ENCODE results near the gene PTTG1. TPM values are rescaled to one million over a fixed set of nuclear protein-coding genes. Genes with fewer than 3 reads are reported as not detected.

The PTTG1 gene
- total and polyA plus RNA-seq, 2 of the 8 experiments (the other 6 are each of a cell fraction or from before 2014, with no cell fraction given) = 240 to 478 TPM

- no peaks in the 10 kb centered on the region for H3K79me2 ChIP-seq (ENCODE audit: control insufficient read depth in 1 of 2, insufficient read depth in 2 of 2, low read length in 2 of 2)
- H2BK20ac ChIP-seq (ENCODE audit: low read length) = no peak overlapping the region
- H3K14ac ChIP-seq (ENCODE audit: insufficient read length) = no peak overlapping the region
- no peak for FAIRE-seq
- H3K27ac ChIP-seq (ENCODE audit: low read depth, low read length) = no peak overlapping the region
- H3K27me3 ChIP-seq (replicated peaks in 1 of 4; ENCODE audit: control insufficient read depth in 3 of 4, extremely low read depth in 1 of 4, insufficient read depth in 3 of 4, low read length in 3 of 4) = no peaks in the 10 kb centered on the region
- H2BK5ac ChIP-seq (ENCODE audit: low read depth, low read length) = no peak overlapping the region
- H3K23me2 ChIP-seq (ENCODE audit: low read depth, low read length) = no peaks in the 10 kb centered on the region
- no peak overlapping the region for H2AFZ ChIP-seq (ENCODE audit: low read length)
- H3K9me3 ChIP-seq (ENCODE audit: insufficient read depth in 2 of 2, low read depth in 1 of 2, low read length in 1 of 2) = no peaks in the 10 kb centered on the region; a peak in 1 of 4 replicates
- no peak for DNase-seq (ENCODE audit: low read depth in 1 of 2, low spot score in 2 of 2)
- no peak overlapping the region for H4K8ac ChIP-seq (ENCODE audit: extremely low read depth, insufficient read depth, low read length)
- H4K91ac ChIP-seq (replicated peaks; ENCODE audit: insufficient read length, low read length) = no peak overlapping the region
- no peak overlapping the region for H3K23ac ChIP-seq (ENCODE audit: insufficient read length)
- H3K9ac ChIP-seq (replicated peaks in 1 of 4; ENCODE audit: extremely low read depth in 1 of 4, low read depth in 3 of 4, low read length in 3 of 4) = no peak overlapping the region
- H2BK15ac ChIP-seq (ENCODE audit: low read length) = no peak overlapping the region
- WGBS, 2 experiments (ENCODE audit: extremely low coverage in 1 of 2, insufficient coverage in 1 of 2, insufficient read length in 1 of 2, insufficient replicate concordance in 2 of 2, low coverage in 1 of 2, low lambda C conversion rate in 2 of 2, missing lambda C conversion rate in 1 of 2) = 93% methylated on average over 4 of the region's 4 CpGs; no CpG with 5 or more reads in 1 of the 2 experiments
- H3K4me2 ChIP-seq (ENCODE audit: insufficient read depth in 1 of 2, low read depth in 2 of 2, low read length in 2 of 2) = no peak overlapping the region
- no peak overlapping the region for H2BK120ac ChIP-seq (replicated peaks; ENCODE audit: low read depth, low read length)
- POLR2A ChIA-PET (ENCODE audit: partially characterized antibody) = no interaction called here
- H3K4me3 ChIP-seq (ENCODE audit: extremely low read depth in 1 of 4, insufficient read depth in 2 of 4, low read depth in 3 of 4, low read length in 4 of 4) = no peak overlapping the region
- H3K4ac ChIP-seq (replicated peaks; ENCODE audit: insufficient read length, low read depth, low read length) = no peak overlapping the region
- H2AK5ac ChIP-seq (ENCODE audit: low read depth, low read length) = no peak overlapping the region
- CTCF ChIA-PET (ENCODE audit: partially characterized antibody) = interaction anchor here (1.4 to 2.4 kb wide), 3 partner anchors 21 to 26 kb away, joined by 3 to 10 read pairs (median 5); no protein-coding TSS in a partner anchor
- H4K20me1 ChIP-seq (replicated peaks in 1 of 2; ENCODE audit: control insufficient read depth in 1 of 2, insufficient read depth in 2 of 2, low read length in 2 of 2) = no peaks in the 10 kb centered on the region
- H3K18ac ChIP-seq (ENCODE audit: extremely low read depth, low read length) = no peak overlapping the region
- H3K56ac ChIP-seq (replicated peaks; ENCODE audit: insufficient read length, low read depth, low read length) = no peak overlapping the region
- H3K4me1 ChIP-seq (replicated peaks in 1 of 4; ENCODE audit: control insufficient read depth in 3 of 4, insufficient read depth in 4 of 4, low read length in 3 of 4) = peaks cover 0 to 6% (median 2%) of the 10 kb centered on the region in 4 experiments; a peak in 4 of 7 replicates
- H2BK12ac ChIP-seq (ENCODE audit: low read depth, low read length) = no peak overlapping the region
- H4K5ac ChIP-seq (ENCODE audit: insufficient read length, low read depth, low read length) = no peak overlapping the region
- H3K36me3 ChIP-seq (ENCODE audit: control insufficient read depth in 2 of 4, insufficient read depth in 4 of 4, low read length in 3 of 4) = no peaks in the 10 kb centered on the region
- no peaks in the 10 kb centered on the region for H3K79me1 ChIP-seq (ENCODE audit: low read depth, low read length)
- no peak for TF ChIP-seq PHF8 (conservative IDR thresholded peaks at IDR 0.05; ENCODE audit: low read depth, low read length)
- TF ChIP-seq FOSL1 (IDR thresholded peaks at IDR 0.05; ENCODE audit: insufficient read depth, low read depth, low read length) = no peak
- TF ChIP-seq HDAC6 (IDR thresholded peaks at IDR 0.05; ENCODE audit: low read depth, low read length) = no peak
- TF ChIP-seq SP4 (IDR thresholded peaks at IDR 0.05; ENCODE audit: low read length) = no peak
- no peak for TF ChIP-seq RBBP5 (IDR thresholded peaks at IDR 0.05; ENCODE audit: borderline replicate concordance, low read depth, low read length)
- TF ChIP-seq BRCA1 (IDR thresholded peaks at IDR 0.05; ENCODE audit: low read depth, low read length) = no peak
- no peak for TF ChIP-seq SIN3A (conservative IDR thresholded peaks at IDR 0.05 in 1 of 2, IDR thresholded peaks at IDR 0.05 in 1 of 2; ENCODE audit: low read depth in 1 of 2, low read length in 2 of 2)
- TF ChIP-seq POLR2AphosphoS5 (IDR thresholded peaks at IDR 0.05; ENCODE audit: low read depth, low read length) = no peak
- TF ChIP-seq SRF (IDR thresholded peaks at IDR 0.05; ENCODE audit: low read depth, low read length) = no peak
- TF ChIP-seq TEAD4 (IDR thresholded peaks at IDR 0.05; ENCODE audit: low read depth, low read length) = no peak
- TF ChIP-seq USF2 (IDR thresholded peaks at IDR 0.05; ENCODE audit: low read length) = no peak
- no peak for TF ChIP-seq CHD1 (IDR thresholded peaks at IDR 0.05; ENCODE audit: low read depth, low read length)
- no peak for TF ChIP-seq CREB1 (IDR thresholded peaks at IDR 0.05)
- TF ChIP-seq CHD2 (IDR thresholded peaks at IDR 0.05; ENCODE audit: low read length) = no peak
- no peak for TF ChIP-seq MAFK (IDR thresholded peaks at IDR 0.05; ENCODE audit: low read depth, low read length)
- TF ChIP-seq SP2 (IDR thresholded peaks at IDR 0.05; ENCODE audit: low read length) = no peak
Measured at GRCh38 chr5:160464466-160464797, 42.8 kb downstream of the PTTG1 start.
